Skeletal muscle tissue (tissue), 4 donors: ENCODE measurements around the gene EPHA7. TPM values are rescaled to one million over a fixed set of nuclear protein-coding genes. Genes with fewer than 3 reads are reported as not detected.

Experiments used
- H3K27ac ChIP-seq: one replicate; pipeline ENCODE4 v1.7.0; 2013; ENCODE audit warnings: mild to moderate bottlenecking, low read depth, low read length, inconsistent platforms
- H3K27me3 ChIP-seq, 3 donors: one replicate each; pipeline ENCODE4 v1.7.0; 2013; ENCODE audit warnings: low read length in 3 of 3; ENCODE audit not compliant: control insufficient read depth in 3 of 3, insufficient read depth in 3 of 3
- H3K36me3 ChIP-seq, 3 donors: one replicate each; pipeline ENCODE4 v1.7.0; 2013; ENCODE audit warnings: low read length in 3 of 3; ENCODE audit not compliant: control insufficient read depth in 3 of 3, insufficient read depth in 3 of 3
- H3K4me1 ChIP-seq, 3 donors: one replicate each; pipeline ENCODE4 v1.7.0; 2013; ENCODE audit warnings: low read length in 3 of 3, mild to moderate bottlenecking in 3 of 3; ENCODE audit not compliant: control insufficient read depth in 3 of 3, insufficient read depth in 3 of 3
- H3K4me3 ChIP-seq, 3 donors: one replicate each; pipeline ENCODE4 v1.7.0; 2013; ENCODE audit warnings: low read length in 3 of 3
- H3K9ac ChIP-seq, 3 donors: one replicate each; pipeline ENCODE4 v1.7.0; 2013; ENCODE audit warnings: low read length in 3 of 3, mild to moderate bottlenecking in 3 of 3, moderate library complexity in 2 of 3, low read depth in 1 of 3
- H3K9me3 ChIP-seq, 3 donors: one replicate each; pipeline ENCODE4 v1.7.0; 2013; ENCODE audit warnings: low read length in 3 of 3; ENCODE audit not compliant: control insufficient read depth in 3 of 3
- total RNA-seq: library from RNA; depleted of rRNA; stranded (reverse); fragments of >200 nt; gene quantifications from one replicate; pipeline ENCODE4 v1.2.3, GENCODE V29; 2014
- donor health status: Osteomylitis.

The EPHA7 gene
- total RNA-seq, 1 donor from 2014 or later, result 8.4 TPM

DNA sequence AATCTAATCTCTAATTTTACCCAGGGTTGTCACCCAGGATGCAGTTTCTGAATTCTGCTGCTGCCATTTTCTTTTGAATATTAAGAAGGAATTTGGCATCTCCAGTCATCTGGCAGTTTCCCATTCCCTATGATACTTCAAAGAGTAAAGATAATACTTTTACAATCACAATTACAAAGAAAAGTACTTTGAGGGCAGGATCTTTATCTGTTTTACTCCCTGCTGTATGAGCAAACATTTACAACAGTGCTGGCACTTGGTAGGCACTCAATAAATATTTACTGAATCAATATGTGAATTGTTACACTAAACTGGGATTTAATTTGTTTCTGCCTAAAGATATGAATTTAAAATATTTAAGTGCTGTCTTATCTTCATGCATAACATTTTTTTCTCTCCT lies 224.9 kb downstream of the EPHA7 start:
- Histone ChIP-seq H3K27ac (no peak overlapping the region), H3K27me3 (no peaks in the 10 kb centered on the region), H3K4me3 (no peak overlapping the region), H3K4me1 (no peaks in the 10 kb centered on the region), H3K9ac (no peak overlapping the region), H3K9me3 (no peaks in the 10 kb centered on the region), H3K36me3 (no peaks in the 10 kb centered on the region)

- H3K27ac ChIP-seq, result no peak overlapping the region
- no peaks in the 10 kb centered on the region for H3K36me3 ChIP-seq
- H3K9me3 ChIP-seq, result no peaks in the 10 kb centered on the region
- H3K4me1 ChIP-seq, result no peaks in the 10 kb centered on the region
- H3K27me3 ChIP-seq, result no peaks in the 10 kb centered on the region
- no peak overlapping the region for H3K4me3 ChIP-seq
- no peak overlapping the region for H3K9ac ChIP-seq
Measured at GRCh38 chr6:93193868-93194267, 225.5 kb downstream of the EPHA7 start.
